GM19467 (cell line): Measurements from ENCODE around the gene AKT3.
A peak's percentile ranks its signal among the peaks of the same experiment; 100 is the strongest.

Experiments
- ATAC-seq: cut with Tn5 transposase; IDR thresholded peaks from one replicate; pipeline ENCODE4 v1.9.1; 2021; ENCODE audit warnings: mild to moderate bottlenecking, moderate library complexity; ENCODE audit not compliant: unreplicated experiment

AKT3 gene

DNA sequence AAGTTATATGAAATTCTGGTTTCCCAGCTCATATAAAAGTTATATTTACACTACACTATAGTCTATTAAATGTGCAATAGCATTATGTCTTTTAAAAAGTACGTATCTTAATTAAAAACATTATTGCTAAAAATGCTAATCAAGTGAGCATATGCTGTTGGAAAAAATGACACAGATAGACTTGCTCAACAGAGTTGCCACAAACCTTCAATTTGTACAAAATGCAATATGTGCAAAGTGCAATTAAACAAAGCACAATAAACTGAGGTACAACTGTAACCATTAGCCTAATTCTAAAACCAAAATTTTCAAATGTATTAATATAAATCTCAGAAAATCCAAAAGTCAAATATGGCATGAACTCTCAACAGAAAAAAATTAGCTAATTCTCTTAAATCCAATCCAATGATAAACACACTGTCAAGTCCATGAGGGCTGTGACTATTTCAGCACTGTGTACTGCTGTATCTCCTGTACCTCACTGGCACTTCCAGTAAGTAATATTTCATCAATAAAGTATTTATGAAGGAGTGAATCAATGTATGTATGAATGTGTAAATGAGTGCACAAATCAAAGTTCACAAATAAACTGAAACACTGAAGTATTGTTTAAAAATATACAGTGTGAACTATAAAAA is 116.3 kb downstream of the AKT3 start:
- no peak for ATAC-seq

DNA sequence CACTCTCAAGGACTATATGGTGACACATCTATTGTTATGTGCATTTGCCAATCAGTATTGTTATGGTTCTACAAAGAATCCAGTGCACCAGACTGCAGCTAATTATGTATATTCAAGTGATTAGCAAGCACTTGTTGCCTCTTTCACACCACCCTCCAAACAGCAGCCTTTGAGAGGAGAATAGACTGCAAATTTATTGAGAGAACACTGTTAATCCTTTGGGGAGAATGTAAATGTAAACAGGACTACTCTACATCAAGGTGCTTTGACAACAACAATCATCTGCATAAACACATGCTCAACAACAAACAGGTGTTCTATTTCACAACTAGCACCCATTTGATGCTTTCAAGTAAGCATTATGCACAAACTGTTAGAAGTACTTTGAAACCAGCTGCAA is 117.4 kb downstream of the AKT3 start:
- no peak for ATAC-seq

DNA sequence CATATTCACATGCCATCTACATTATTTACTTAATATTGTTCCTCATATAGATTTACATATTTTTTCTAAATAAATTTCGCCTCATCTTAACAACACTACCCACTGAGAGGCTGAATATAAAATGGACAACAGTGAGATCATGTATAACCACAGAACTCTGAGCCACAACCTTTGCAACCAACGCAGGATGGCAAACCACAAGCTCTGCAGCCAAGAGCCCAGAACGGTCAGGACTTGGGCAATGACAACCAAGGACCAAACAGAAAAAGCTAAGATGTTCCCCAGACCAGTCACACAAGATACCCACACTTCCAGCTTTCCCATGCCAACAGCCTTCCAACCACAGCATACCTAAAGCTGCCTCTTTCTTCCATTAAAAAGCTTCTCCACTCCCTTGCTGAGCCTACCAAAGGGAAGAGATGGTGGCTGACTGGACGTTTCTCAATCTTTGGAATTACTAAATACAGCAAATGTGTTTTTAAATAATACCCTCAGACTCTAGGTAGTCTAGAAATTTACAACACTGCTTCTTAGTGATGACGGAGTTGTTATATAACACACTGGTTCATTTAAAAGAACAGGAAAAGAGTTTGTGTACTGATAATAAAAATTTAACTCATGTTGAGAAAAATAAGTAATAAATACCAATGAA is 117.9 kb downstream of the AKT3 start:
- no peak for ATAC-seq

DNA sequence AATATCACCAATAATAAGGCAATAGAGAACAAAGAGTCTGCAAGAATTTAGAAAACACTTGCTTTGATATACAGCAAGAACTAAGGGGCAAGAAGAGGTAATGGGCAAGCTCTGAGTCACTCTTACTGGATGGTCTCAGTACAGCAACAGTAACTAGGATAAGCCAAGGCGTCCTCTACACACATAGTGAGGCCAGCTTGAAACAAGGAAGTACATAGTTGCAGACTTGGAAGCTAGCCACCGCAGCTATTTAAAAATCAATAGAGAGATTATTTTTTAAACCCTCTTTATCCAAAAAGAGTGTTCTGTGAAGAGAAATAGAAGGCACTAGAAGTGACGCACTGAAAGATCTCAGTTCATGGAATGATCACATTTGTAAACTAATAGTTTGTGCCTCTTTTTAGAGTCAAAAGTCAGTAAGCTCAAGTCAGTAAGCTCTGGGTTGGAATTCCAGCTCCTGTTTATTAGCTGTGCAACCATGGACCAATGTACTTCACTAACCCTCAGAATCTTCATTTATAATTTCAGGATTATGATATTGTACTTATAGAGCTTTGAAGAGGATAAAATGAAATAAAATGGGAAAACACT is 118.6 kb downstream of the AKT3 start:
- no peak for ATAC-seq

DNA sequence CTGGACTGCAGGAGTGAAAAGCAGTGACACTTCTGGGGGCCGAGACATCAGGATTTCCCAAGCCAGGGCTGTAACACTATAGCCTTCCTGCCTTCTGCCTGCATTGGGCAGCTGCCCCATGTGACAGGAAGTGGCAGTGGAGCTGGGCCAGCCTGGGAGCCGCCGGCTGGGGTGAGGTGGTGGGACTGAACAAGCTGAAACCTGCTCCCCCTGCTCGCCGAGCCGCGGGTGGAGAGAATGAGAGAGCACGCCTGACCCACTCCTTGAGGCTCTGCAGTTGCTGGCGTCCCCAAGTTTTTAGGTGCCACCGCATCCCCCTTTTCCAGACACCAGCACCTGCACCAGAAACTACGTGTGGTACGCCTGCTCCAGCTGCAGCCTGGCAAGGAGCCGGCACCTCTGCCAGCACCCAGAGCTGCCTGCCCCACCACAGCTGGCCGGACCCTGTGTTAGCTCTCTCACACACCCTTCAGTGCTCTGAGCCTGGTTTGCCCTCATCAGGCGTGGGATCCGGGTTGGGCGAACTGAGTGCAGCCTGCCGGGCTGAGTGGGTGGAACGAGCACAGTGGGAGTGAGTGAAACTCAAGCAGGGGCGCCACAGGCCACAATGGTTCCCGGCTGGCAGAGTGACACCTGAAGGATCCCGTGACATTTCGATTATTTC is 119.4 kb downstream of the AKT3 start:
- ATAC-seq = no peak

DNA sequence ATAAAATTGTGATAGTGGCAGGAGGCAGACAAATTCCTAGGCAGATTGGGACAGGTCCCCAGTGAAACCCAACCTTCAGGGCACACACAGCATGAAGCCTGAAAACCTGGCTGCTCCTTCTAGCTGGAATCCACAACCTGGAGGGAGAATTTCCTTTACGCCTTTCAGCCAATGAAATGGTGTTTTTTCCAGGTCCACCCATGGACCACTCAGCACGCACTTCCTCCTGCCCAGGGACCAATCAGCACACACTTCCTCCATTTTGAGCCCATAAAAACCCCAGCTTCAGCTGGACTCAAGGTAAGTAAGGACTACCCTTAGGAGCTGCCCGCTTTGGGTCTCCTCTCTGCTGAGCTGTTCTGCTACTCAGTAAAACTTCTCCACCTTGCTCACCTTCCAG is 120.1 kb downstream of the AKT3 start:
- ATAC-seq = no peak

DNA sequence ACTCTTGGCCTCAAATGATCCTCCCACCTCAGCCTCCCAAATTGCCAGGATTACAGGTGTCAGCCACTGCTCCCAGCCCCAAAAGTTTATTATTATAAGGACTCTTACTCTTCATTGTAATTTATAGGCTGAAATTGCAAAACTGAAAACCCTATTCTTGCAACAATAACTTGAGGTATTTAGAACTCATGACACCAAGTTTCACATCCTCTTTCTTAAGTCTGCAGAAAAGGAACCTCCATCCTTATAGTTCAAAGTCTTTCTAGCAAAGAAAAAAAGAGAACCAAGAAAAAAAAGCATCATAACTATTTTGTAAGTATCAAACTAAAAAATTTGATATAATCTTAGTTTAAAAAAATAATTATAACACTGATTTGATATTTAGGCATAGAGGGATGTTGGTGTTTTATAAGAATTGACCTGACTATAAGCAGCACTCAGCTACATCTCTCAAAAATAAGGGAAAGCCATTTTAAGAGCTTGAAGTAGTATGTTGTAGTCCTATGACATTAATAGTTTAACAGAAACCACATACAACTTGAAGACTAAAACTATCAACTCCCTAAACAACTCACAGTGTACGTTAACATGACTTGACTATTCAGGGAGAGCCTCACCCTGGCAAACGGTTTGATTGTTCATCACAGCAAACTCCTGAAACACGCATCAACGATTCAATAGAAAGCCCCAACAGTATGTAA is 122.4 kb downstream of the AKT3 start:
- peak; percentile 80 for ATAC-seq

DNA sequence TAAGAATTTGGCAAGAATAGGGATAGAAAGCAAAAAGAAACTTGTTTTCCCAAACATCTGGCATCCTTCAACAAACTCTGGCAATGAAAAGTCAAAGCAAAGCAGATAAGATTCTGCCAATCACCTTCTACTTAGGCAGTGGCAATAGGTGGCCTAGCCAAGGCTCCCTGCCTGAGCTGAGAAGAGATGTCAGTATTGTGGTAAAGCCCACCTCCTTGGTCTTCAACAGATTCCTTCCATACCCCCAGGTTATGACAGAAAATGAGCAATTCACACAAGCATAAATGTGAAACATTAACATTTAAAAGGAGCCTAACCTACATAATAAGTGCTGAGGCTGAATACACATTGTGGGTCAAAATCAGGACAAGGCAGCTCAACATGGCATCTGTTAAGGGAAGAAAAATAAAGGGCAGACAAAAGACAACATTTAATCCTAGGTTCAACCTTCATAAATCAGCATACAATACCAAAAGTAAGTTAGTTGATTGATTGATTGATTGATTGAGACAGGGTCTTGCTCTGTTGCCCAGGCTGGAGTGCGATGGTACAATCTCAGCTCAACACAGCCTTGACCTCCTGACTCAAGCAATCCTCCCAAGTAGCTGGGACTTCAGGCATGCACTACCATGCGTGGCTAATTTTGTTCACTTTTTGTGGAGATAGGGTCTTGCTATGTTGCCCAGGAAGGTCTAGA is 123.1 kb downstream of the AKT3 start:
- ATAC-seq = peak; percentile 4

DNA sequence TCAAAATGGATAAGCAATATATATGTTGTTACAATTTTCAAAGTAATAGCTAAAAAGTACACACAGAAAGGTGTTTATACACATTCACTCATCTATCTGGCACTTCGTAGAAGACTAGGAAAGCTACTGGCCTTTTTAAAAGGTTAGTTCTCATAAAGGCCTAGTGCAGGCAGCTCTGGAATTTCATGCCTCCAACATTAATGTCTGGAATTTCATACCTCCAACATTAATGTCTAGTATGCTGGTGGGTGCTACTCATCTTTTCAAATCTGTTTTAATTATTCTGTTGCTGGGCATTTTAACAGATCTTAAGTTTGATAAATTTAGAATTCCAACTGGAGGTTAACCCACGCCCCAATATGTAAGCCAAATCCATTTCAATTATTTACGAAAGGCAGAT is 124.2 kb downstream of the AKT3 start:
- no peak for ATAC-seq

DNA sequence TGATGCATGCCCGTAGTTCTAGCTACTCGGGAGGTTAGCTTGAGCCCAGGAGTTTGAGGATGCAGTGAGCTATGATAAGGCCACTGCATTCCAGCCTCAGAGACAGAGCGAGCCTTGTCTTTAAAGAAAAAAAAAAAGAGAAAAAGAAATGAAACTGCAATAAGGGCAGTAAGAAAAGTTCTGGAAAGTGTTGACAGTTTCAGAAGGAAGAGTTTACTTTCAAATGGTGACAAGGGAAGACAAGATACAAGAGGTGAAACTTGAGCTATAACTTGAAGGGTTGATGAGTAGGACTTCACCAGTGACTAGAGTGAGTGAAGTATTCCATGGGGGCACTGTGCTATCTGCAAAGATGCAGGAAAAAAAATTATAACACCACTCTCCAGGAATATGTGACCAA is 125.0 kb downstream of the AKT3 start:
- no peak for ATAC-seq

DNA sequence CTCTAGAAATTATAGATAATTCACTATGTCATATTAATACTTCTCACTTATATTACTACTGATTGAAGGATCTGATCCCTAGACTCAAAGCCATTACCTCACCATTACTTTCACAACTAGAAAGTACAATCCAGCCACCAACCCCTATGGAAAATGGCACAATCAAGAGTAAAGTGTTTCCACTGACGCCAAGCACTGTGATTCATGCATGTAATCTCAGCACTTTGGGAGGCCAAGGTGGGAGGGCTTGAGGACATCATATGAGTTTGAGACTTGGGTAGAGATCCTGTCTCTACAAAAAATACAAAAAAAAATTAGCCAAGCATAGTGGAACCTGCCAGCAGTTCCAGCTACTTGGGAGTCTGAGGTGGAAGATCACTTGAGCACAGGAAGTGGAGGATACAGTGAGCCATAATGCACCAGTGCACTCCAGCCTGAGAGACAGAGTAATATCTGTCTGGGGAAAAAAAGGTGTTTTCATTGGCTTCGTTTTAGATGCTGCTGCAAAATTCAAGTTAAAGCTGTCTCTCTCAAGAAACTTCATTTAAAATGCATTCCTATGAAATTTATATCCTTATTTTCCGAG is 126.5 kb downstream of the AKT3 start:
- ATAC-seq = no peak

DNA sequence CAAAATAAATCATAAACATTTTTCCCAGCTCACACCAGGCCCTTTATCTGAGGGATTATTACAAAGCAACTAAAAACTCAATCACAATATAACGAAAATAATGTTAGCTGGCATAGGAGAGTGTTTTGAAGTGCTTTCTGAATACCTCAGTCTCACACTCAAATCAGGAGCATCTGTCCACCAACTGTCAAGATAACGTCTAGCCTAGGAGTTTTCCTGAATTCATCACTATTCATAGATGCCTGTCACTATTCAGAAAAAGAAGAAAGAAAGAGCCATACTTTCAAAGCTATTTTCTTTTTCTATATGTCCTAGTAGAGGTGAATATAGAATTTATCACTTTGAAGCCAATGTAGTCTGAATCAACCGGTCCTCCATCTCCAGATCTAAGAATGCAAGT is 127.0 kb downstream of the AKT3 start:
- no peak for ATAC-seq

DNA sequence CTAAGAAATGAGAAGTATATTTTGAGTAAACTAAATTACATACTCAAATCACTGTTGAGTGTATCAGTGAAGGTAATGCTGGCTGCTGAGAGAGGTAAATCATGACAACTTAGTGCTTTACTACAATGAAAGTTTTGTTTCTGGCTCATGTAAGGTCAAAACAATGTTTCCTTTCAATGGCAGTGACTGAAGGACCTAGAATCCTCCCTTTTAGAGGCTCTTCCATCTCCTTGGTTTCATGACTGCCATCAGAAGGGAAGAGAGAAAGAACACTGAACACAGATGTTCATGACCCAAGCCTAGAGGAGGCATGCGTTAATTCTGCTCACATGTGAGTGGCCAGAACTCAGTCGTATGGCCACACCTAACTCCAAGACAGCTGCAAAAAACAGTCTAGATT is 130.6 kb downstream of the AKT3 start:
- ATAC-seq = no peak

DNA sequence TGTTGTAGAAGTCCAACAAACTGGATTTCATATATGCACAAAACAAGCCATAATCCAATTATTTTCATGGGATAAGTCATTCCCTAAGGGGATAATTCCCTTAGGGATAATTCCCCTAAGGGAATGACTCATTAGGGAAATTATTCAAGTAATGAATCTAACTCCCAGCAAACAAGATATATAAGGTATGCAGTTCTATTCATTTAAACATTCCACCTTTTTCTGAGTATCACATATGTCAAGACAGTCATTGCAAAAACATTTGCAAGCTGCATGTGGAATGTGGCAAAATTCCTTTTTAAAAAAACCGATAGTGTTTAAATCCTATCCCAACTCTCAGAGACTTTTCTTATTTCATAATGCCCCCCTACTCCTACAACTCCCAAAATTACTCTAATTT is 131.2 kb downstream of the AKT3 start:
- no peak for ATAC-seq

DNA sequence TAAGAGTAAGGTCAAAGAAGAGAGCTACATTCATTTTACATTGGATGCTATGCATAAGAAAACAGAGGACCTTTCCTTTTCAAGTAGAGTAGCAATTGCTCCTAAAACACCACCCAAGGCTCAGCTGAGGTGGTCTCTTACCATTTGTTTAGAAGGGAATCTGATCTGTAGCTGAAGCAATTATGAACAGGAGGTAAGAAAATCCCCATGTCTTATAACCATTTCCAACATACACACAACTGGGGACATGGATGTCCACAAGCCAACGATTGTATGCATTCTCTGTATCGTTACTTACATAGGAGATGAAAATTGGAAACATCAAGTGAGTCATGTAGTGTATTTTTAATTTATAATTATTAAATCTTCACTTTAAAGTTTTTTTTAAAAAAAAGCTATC is 132.0 kb downstream of the AKT3 start:
- ATAC-seq = no peak

DNA sequence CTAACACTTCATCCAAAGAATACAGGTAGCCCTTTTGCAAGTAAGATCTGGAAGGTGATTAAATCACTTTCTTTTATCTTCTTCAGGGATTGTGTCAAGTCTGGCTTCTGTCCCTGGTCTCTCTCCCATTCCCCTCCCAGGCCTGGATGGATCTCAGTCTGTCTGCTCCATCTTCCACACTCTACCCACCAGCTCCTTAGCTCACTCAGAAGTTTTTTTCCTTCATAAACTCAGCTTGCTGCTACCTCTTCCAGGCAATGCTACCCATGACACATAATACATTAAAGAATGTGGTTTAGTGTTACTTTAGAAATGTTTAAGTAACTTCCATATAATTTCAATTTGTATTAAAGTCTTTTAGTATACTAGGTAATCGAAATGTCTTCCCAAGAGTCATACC is 133.1 kb downstream of the AKT3 start:
- no peak for ATAC-seq

DNA sequence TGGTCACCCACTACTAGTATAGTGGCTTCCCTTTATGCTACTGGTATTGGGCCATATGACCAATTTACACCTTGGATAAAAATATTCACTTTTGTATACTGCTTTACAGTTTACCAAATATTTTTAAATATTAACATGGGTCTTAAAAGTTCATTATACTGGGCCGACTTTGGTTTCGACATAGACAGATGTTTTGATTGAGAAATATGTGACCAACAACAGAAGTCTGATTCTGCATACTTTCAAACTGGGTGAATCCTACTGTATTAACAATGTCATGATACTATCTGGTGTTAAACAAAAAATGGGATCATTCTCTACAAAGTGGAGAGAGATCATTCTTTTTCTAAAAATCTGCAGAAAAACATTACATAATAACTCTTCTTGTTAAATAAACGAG is 134.8 kb downstream of the AKT3 start:
- ATAC-seq = no peak

DNA sequence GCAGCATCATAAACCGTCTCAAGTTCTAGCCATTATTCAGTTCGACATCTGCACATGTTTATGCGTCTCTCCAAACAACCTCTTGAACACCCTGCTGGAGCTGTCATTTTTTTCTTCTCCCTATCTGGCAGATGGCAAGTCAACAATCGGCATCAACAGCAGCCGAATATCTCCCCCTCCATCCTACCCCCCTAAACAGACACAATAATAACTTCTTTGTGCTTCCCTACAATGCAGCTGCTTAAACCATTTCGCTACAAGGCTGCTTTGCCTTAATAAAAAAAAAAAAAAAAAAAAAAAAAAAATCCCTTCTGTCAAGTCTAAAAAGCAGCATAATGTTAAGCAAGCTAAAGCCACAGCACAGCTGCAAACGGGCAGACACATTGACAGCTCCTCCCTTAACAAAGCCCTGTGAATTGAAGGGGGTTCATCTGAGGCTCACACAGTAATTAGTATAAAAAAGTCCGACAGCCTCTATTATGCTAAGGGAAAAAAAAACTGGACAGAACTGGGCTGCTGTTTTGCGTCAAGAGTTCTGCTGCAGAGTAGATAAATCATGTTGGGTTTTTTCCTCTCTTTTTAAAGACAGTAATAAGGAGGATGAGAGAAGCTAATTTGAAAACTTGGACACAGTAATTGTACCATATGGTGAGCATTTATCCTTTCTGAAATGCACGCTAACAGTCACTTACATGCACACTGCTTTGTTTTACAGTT is 136.4 kb downstream of the AKT3 start:
- no peak for ATAC-seq

DNA sequence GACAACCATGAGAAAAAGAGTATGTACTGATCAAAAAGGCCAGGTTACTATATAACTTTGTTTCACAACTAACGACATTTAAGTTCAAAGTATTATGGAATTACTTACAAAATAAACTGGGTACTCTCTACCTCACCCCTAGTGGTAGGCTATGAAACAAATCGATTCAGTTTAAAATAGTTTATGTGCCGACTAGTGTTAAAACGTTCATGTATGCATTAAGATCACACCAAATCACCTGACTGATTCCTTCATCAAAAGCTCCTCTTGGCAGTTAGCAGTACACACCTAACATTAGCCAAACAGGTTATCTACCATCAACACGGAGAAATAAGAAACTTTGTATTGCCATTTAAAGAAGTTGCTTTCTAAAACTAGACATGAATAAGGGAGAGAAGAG is 137.1 kb downstream of the AKT3 start:
- no peak for ATAC-seq

DNA sequence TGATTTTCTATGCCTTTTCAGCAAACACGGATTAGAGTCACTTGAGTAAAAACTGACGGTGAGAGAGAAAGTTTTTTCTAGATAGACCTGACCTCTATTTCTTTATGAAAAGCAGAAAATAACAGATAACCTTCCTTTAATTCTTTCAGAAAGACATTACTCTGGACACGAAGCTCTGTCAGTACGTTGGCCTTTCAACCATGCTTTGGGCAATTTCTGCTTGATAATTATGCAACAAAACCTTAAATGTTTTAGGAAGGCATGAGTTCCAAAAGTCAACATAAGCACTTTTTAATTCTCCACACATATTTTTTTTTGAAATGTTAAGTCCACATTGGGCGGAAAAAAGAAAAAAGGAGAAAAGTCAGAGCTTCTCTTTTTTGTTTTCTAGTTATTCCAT is 137.8 kb downstream of the AKT3 start:
- ATAC-seq = no peak
